Lower leg skin (tissue), 3 donors: Measurements from ENCODE around the gene CNOT6L.

ENCODE experiments used
- CTCF ChIP-seq, 3 donors: fragments of 450-650 bp; IDR thresholded peaks; one replicate each; pipeline ENCODE4 v1.5.1; 2016; ENCODE audit warnings: antibody characterized with exemption in 3 of 3, mild to moderate bottlenecking in 3 of 3, moderate library complexity in 2 of 3
- POLR2A ChIP-seq, 2 donors: fragments of 450-650 bp; IDR thresholded peaks; one replicate each; pipeline ENCODE4 v1.6.1; 2016 to 2017; ENCODE audit warnings: antibody characterized with exemption in 2 of 2, mild to moderate bottlenecking in 1 of 2, moderate library complexity in 1 of 2

- no peak for TF ChIP-seq CTCF (IDR thresholded peaks at IDR 0.05)
- TF ChIP-seq POLR2A (IDR thresholded peaks at IDR 0.05): no peak
These were observed 148.1 kb downstream of the CNOT6L start for GRCh38 chr4:77671051-77671450.
